SK-N-MC (cell line): Measurements from ENCODE around the gene AHDC1.

Source experiments
- DNase-seq: peaks from one replicate; pipeline ENCODE4 v3.0.0-alpha.2; 2011; ENCODE audit warnings: low read depth, low spot score
- H3K27ac ChIP-seq: fragments of 200-600 bp; sonication (generic); 2 replicates; pipeline ENCODE4 v1.5.1; 2016; ENCODE audit warnings: mixed run types
- H3K36me3 ChIP-seq: fragments of 200-600 bp; sonication (generic); 2 replicates; pipeline ENCODE4 v1.6.1; 2017; ENCODE audit warnings: antibody characterized with exemption, low read length, mixed read lengths; ENCODE audit not compliant: insufficient read depth
- H3K4me3 ChIP-seq: fragments of 200-600 bp; sonication (generic); 2 replicates; pipeline ENCODE4 v1.5.1; 2016
- H3K9ac ChIP-seq: fragments of 200-600 bp; sonication (generic); 2 replicates; pipeline ENCODE4 v1.8.0; 2017; ENCODE audit warnings: mixed run types, mixed read lengths; ENCODE audit not compliant: insufficient read length
- H3K9me3 ChIP-seq: fragments of 200-600 bp; sonication (generic); 2 replicates; pipeline ENCODE4 v1.6.1; 2017; ENCODE audit warnings: low read depth, mild to moderate bottlenecking, antibody characterized with exemption, low read length, moderate library complexity, mixed read lengths
- EZH2 ChIP-seq: fragments of 200-600 bp; sonication (generic); IDR thresholded peaks from one replicate; pipeline ENCODE4 v1.6.1; 2017; ENCODE audit warnings: antibody characterized with exemption
- FOXP2 ChIP-seq: optimal IDR thresholded peaks from 2 replicates; pipeline ENCODE3; 2011; ENCODE audit warnings: mild to moderate bottlenecking, moderate library complexity; ENCODE audit not compliant: insufficient read depth; ENCODE audit errors: extremely low read length, control extremely low read depth
- POLR2AphosphoS5 ChIP-seq: IDR thresholded peaks from 2 replicates; pipeline ENCODE4 v1.6.1; 2012; ENCODE audit warnings: mild to moderate bottlenecking, low read depth, low read length, borderline replicate concordance

The AHDC1 gene

DNA sequence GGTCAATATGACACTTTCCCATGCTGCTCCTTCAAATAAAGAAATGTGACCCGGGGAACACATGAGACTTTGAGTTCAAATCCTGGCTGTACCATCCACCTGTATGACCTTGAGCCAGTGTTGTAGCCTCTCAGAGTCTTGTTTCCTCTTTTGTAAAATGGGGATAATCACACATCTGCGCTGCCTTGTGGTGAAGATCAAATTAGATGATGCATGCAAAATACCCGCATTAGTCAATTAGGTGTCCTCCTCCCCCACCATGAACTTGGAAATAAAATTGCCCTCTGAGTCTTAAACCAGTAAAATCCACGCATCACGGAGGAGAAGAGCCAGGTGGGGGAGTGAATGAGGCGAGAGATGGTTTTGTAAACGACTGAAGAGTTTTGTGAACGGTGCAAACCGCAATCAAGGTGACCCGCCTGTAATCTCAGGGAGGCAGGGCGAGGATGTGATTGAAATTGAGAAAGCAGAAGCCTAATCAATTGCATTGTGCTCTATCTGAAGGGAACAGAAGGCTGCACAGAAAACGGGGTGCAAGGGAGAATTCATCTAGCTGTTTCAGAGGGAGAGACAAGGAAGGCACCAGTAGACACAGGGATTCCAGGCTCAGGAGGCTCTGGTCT is 5.8 kb upstream of the AHDC1 start:
- Histone ChIP-seq H3K27ac (no peak overlapping the region), H3K36me3 (no peaks in the 10 kb centered on the region), H3K4me3 (no peak overlapping the region), H3K9ac (no peak overlapping the region), H3K9me3 (no peaks in the 10 kb centered on the region)
- TF ChIP-seq FOXP2 = no peak
- no peak for TF ChIP-seq EZH2
- no peak for TF ChIP-seq POLR2AphosphoS5
- DNase-seq = no peak

DNA sequence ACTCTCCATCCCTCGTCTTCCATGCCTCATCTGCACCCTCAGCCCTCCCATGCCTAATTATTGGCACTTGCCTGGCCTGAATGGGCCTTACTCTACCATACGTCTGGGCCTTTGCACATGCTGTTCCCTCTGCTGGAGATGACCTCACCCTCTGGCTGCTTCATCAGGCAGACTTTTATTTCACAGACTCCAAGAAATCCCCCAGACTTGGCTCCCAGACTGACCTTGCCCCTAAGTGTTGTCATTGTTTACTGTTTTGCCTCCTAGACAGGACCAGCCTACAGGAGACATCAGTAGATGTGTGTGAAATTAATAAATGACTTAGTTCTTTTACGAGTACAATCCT is 5.2 kb upstream of the AHDC1 start:
- no peak overlapping the region for H3K9ac ChIP-seq
- no peak overlapping the region for H3K4me3 ChIP-seq
- H3K36me3 ChIP-seq = no peaks in the 10 kb centered on the region
- H3K9me3 ChIP-seq = no peaks in the 10 kb centered on the region
- DNase-seq = no peak
- TF ChIP-seq FOXP2 = no peak
- no peak for TF ChIP-seq POLR2AphosphoS5
- TF ChIP-seq EZH2 = no peak
- H3K27ac ChIP-seq = no peak overlapping the region

DNA sequence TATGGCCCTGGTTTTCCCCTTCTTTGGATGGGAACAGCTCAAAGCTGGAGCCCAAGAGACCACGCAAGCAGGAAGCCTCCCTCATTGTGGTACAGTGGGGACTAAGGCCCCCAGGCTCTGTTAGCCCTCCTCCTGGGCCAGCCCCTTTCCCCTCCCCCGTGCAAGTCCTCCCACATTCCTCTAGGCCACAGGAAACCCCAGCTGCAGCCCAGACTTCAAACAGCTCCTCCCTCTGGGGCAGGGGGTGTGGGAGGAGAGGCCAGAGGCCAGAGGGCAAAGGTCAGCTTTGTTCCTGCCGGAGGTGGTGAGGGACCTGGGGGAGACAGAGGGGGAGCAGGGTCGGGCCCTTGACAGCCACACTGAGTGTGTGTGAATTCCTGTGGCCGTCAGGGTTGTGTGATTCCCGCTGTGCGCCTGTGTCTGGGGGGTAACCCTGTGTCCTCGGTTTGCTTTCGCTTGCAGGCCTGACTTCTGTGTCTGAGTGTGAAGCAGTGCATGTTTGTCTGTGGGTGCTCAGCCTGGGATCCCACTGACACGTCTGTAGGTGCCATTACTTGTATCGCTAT is 3.4 kb upstream of the AHDC1 start:
- Histone ChIP-seq H3K36me3 (no peaks in the 10 kb centered on the region), H3K9me3 (no peaks in the 10 kb centered on the region), H3K27ac (no peak overlapping the region; the same call in 1 of the 2 replicates), H3K4me3 (no peak overlapping the region), H3K9ac (no peak overlapping the region)
- no peak for TF ChIP-seq FOXP2
- no peak for TF ChIP-seq POLR2AphosphoS5
- TF ChIP-seq EZH2 = no peak
- DNase-seq = no peak

DNA sequence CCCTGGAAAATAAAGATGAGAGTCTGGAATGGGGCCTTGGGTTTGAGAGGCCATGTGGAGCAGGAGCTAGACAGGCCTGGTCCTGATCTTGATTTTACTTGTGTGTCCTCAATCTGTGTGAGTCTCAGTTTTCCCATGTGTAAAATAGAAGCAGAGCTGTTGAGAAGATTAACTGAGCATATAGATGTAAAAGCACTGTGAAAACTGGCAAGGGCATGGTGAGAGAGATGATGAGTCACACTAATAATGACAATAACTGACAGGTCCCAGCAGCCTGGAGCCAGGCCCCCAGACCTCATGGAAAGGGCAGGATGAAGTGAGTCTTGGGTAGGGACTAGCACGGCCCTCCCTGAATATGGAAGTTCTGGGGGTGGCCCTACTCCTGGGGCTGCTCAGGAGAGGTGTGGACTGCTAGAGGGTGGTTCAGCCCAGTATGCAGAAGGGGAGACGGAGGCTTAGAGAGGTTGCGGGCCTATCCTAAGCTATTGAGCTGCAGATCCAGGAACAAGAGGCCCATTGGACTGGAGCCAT is 2.8 kb upstream of the AHDC1 start:
- DNase-seq = no peak
- Histone ChIP-seq H3K9me3 (no peaks in the 10 kb centered on the region), H3K9ac (no peak overlapping the region), H3K36me3 (no peaks in the 10 kb centered on the region), H3K4me3 (no peak overlapping the region), H3K27ac (peak overlapping the region; percentile 44; the same call in 1 of the 2 replicates)
- TF ChIP-seq POLR2AphosphoS5 (no peak), FOXP2 (no peak), EZH2 (no peak)

DNA sequence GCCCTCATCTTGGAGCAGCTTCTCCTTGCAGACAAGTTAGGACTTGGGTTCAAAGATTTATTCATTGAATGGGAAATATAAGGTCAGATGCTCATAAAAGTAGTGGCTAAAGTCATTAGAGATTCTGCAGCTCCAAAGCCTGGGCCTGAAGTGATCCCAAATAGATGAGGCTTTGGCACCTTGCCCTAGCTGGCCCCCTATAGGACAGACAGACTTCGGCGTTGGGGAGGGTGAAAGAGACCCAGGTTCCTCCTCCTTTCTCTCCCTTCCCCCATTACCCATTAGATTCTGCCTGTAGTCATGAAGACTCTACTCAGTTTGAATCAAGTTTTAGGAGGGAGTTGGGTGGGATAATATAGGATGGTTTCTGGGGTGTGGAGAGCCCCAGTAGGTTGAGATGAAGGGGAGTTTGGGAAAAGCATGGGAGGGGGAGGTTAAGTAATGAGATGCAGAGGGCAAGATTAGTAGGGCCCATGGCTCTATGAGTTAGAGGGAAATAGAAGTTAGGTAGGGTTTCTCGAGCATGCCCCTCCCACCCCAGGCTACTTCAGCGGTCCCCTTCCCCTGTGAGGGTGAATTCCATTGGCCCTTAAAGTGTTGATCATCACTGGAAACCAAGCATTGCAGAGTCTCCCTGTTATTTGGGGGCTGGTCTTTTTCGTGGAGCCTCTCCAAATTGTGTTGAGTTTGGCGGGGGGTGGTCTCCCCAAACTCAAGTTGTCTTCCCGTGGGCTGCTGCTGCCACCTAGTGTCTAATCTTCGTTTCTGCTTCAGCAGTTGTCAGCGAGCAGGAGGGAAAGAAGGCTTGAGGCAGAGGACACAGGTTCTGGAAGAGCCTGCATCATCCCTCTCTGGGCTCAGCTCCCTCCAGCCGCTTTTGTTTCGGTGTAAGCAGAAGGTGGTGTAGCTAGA is 2.1 kb upstream of the AHDC1 start:
- H3K9me3 ChIP-seq = no peaks in the 10 kb centered on the region
- DNase-seq = no peak
- no peak overlapping the region for H3K9ac ChIP-seq
- TF ChIP-seq POLR2AphosphoS5 (no peak), FOXP2 (no peak), EZH2 (no peak)
- no peaks in the 10 kb centered on the region for H3K36me3 ChIP-seq
- H3K27ac ChIP-seq = peak overlapping the region; percentile 44; the same call in 1 of the 2 replicates
- peak overlapping the region; percentile 56 for H3K4me3 ChIP-seq

DNA sequence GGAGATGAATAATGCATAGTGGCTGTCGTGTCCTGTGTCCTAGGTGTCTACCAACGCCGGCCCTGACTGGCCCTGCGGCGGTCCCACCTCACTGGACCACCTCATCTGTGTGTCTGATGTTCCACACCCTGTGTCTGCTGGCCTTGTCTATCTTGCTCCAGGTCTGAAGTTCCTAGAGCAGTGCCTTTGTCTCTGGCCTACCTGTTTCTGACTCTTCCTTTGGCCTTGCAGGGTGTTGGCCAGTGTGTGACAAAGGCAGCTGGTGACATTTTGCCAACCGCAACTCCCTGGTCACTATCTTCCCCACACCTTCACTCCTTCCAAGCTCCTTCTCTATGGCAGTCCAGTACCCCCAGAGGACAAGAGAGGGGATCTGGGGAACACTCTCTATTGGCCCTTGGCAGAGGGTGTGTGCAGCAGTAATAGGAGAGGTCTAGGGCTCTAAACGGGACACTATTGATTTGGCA is 1.4 kb upstream of the AHDC1 start:
- H3K9me3 ChIP-seq = no peaks in the 10 kb centered on the region
- TF ChIP-seq FOXP2 (no peak), POLR2AphosphoS5 (no peak), EZH2 (no peak)
- no peak overlapping the region for H3K4me3 ChIP-seq
- no peak for DNase-seq
- no peaks in the 10 kb centered on the region for H3K36me3 ChIP-seq
- H3K27ac ChIP-seq = no peak overlapping the region
- H3K9ac ChIP-seq = no peak overlapping the region

DNA sequence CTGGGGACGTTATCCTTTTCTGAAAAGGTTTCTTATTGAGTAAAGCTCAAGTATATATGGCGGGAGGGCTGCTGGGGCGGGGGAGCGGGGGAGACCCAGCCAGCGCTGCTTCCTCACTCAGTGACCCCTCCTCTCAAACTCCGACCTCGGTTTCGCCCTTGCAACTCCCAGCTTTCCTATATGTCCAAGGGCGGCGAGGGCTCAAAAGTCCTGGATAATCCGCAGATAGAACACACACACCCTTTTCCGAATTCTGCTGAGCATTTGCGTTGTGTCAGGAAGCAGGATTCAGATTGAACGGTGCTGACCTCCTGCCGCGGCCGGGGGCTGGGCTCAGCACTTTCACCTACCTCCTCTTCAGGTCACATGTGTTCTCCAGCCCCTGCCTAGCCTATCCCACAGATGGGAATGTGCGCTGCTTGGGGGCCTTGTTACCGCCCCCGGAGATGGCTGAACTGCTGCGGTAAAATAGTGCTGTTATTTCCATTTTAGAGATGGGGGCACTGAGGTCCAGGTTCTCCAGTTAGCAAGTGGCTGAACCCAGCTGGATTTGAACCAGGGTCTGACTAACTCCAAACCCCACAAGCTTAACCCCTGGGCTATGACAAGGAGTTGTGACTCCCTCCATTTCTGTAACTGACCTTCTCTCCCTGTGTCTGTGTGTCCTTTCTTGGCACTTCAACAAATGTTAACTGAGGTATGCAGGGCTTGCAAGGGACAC is 795 bp upstream of the AHDC1 start:
- no peaks in the 10 kb centered on the region for H3K36me3 ChIP-seq
- H3K9me3 ChIP-seq = no peaks in the 10 kb centered on the region
- no peak for TF ChIP-seq POLR2AphosphoS5
- TF ChIP-seq EZH2 = no peak
- TF ChIP-seq FOXP2 = no peak
- no peak for DNase-seq
- H3K9ac ChIP-seq = no peak overlapping the region
- no peak overlapping the region for H3K27ac ChIP-seq
- peak overlapping the region; percentile 94 for H3K4me3 ChIP-seq

DNA sequence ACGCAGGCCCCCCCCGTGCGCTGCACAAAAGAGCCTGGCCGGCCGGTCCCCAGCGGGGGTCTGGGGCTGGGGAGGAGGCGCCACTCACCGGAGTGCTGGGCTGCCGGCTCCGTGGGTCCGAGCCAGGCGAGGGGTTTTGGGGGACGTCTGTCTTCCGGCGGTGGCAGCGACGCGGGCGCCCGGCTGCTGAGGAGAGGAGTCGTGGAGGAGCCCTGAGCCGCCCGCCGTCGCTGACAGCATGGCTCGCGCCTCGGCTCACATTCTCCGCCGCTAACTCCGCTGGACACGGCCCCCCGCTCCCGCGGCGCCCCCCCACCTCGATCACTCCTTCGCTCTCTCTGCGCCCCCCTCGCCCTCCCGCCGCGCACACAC is 649 bp downstream of the AHDC1 start:
- H3K27ac ChIP-seq = 0 out of 2 replicates have a peak overlapping the region, but pooled peaks have one; percentile 36
- H3K9ac ChIP-seq = peak overlapping the region; percentile 80
- no peaks in the 10 kb centered on the region for H3K36me3 ChIP-seq
- H3K9me3 ChIP-seq = no peaks in the 10 kb centered on the region
- H3K4me3 ChIP-seq = peak overlapping the region; percentile 94
- no peak for DNase-seq
- TF ChIP-seq FOXP2 (no peak), POLR2AphosphoS5 (no peak), EZH2 (no peak)
